ENCODE data around the gene SULT1B1.

DNA sequence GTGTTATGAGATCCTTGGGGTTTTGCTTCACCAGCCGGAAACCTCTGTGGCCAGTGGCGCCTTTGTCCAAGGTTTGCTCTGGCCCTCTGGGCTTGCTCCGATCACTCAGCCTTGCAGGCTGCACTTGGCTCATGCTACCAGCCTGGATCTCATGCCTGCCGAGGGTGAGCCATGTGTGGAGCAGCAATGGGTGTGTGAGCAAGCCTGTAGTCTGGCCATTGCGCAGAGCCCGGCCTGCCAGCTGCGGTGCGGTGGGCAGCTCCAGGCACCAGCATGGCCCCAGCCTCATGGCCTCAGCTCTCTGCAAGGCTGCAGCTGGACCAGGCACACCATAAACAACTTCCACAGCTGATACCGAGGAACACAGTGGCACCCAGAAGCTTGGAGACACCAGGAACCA is 17.8 kb downstream of the SULT1B1 start:
- TF ChIP-seq CBX3 (IDR thresholded peaks at IDR 0.05; ENCODE audit: borderline replicate concordance, low read depth) (no peak), POLR2A (IDR thresholded peaks at IDR 0.05; ENCODE audit: low read depth, low read length) (no peak), BACH1 (IDR thresholded peaks at IDR 0.05; ENCODE audit: borderline replicate concordance) (no peak), GABPA (IDR thresholded peaks at IDR 0.05; ENCODE audit: low read depth) (no peak), SREBF2 (IDR thresholded peaks at IDR 0.05; ENCODE audit: low read length) (no peak), EGR1 (IDR thresholded peaks at IDR 0.05; ENCODE audit: borderline replicate concordance in 1 of 2, low read depth in 2 of 2, low read length in 2 of 2) (no peak), POLR2AphosphoS5 (IDR thresholded peaks at IDR 0.05; ENCODE audit: low read length) (no peak), SMC3 (IDR thresholded peaks at IDR 0.05; ENCODE audit: borderline replicate concordance, low read length) (no peak), EZH2 (IDR thresholded peaks at IDR 0.05; ENCODE audit: borderline replicate concordance, control insufficient read depth, low read depth, low read length) (no peak), EP300 (IDR thresholded peaks at IDR 0.05; ENCODE audit: borderline replicate concordance in 1 of 2, control insufficient read depth in 1 of 2, low read depth in 2 of 2, low read length in 2 of 2) (no peak)
- TF ChIP-seq, protein P1, sequence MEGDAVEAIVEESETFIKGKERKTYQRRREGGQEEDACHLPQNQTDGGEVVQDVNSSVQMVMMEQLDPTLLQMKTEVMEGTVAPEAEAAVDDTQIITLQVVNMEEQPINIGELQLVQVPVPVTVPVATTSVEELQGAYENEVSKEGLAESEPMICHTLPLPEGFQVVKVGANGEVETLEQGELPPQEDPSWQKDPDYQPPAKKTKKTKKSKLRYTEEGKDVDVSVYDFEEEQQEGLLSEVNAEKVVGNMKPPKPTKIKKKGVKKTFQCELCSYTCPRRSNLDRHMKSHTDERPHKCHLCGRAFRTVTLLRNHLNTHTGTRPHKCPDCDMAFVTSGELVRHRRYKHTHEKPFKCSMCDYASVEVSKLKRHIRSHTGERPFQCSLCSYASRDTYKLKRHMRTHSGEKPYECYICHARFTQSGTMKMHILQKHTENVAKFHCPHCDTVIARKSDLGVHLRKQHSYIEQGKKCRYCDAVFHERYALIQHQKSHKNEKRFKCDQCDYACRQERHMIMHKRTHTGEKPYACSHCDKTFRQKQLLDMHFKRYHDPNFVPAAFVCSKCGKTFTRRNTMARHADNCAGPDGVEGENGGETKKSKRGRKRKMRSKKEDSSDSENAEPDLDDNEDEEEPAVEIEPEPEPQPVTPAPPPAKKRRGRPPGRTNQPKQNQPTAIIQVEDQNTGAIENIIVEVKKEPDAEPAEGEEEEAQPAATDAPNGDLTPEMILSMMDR (IDR thresholded peaks at IDR 0.05 in 2 of 3, conservative IDR thresholded peaks at IDR 0.05 in 1 of 3; ENCODE audit: control insufficient read depth in 2 of 3, extremely low read depth in 1 of 3, insufficient read depth in 1 of 3, low read depth in 3 of 3, low read length in 3 of 3), result no peak
- TF ChIP-seq, protein P2, sequence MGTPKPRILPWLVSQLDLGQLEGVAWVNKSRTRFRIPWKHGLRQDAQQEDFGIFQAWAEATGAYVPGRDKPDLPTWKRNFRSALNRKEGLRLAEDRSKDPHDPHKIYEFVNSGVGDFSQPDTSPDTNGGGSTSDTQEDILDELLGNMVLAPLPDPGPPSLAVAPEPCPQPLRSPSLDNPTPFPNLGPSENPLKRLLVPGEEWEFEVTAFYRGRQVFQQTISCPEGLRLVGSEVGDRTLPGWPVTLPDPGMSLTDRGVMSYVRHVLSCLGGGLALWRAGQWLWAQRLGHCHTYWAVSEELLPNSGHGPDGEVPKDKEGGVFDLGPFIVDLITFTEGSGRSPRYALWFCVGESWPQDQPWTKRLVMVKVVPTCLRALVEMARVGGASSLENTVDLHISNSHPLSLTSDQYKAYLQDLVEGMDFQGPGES (IDR thresholded peaks at IDR 0.05), result no peak
- TF ChIP-seq, protein P3, sequence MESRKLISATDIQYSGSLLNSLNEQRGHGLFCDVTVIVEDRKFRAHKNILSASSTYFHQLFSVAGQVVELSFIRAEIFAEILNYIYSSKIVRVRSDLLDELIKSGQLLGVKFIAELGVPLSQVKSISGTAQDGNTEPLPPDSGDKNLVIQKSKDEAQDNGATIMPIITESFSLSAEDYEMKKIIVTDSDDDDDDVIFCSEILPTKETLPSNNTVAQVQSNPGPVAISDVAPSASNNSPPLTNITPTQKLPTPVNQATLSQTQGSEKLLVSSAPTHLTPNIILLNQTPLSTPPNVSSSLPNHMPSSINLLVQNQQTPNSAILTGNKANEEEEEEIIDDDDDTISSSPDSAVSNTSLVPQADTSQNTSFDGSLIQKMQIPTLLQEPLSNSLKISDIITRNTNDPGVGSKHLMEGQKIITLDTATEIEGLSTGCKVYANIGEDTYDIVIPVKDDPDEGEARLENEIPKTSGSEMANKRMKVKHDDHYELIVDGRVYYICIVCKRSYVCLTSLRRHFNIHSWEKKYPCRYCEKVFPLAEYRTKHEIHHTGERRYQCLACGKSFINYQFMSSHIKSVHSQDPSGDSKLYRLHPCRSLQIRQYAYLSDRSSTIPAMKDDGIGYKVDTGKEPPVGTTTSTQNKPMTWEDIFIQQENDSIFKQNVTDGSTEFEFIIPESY (IDR thresholded peaks at IDR 0.05), result no peak
- TF ChIP-seq, protein P4, sequence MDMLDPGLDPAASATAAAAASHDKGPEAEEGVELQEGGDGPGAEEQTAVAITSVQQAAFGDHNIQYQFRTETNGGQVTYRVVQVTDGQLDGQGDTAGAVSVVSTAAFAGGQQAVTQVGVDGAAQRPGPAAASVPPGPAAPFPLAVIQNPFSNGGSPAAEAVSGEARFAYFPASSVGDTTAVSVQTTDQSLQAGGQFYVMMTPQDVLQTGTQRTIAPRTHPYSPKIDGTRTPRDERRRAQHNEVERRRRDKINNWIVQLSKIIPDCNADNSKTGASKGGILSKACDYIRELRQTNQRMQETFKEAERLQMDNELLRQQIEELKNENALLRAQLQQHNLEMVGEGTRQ (IDR thresholded peaks at IDR 0.05; ENCODE audit: borderline replicate concordance, low read depth, low read length), result no peak
